OCI-LY7 (cell line): Measurements from ENCODE around the gene NRG2. TPM values are rescaled to one million over a fixed set of nuclear protein-coding genes. Genes with fewer than 3 reads are reported as not detected.

ENCODE experiments used
- BruUV-seq: library from RNA; stranded (reverse); fragments of 400-500 nt; replicated peaks from 2 replicates; lab custom pipeline; 2021; lab: Mats Ljungman, UMichigan
- CTCF ChIA-PET: fragments of 300-600 bp; sonication (Branson Sonifier 250); formaldehyde crosslinking; loops from one replicate; lab custom pipeline; 2022; ENCODE audit warnings: antibody characterized with exemption; ENCODE audit not compliant: unreplicated experiment; lab: Charles Lee
- POLR2A ChIA-PET: fragments of 300-600 bp; sonication (Branson Sonifier 250); formaldehyde crosslinking; loops from one replicate; lab custom pipeline; 2022; ENCODE audit warnings: antibody characterized with exemption; lab: Charles Lee
- DNase-seq: peaks from one replicate; pipeline ENCODE4 v3.0.0-alpha.2; 2015; ENCODE audit warnings: low spot score
- H2AFZ ChIP-seq: fragments of 200-600 bp; sonication (generic), shearing (Covaris generic); 2 replicates; pipeline ENCODE4 v1.6.1; 2014; ENCODE audit warnings: mild to moderate bottlenecking, antibody characterized with exemption, low read length, moderate library complexity
- H3K27ac ChIP-seq: fragments of 200-600 bp; sonication (generic); 2 replicates; pipeline ENCODE4 v1.5.1; 2014; ENCODE audit warnings: mixed run types, low read depth, mild to moderate bottlenecking, moderate library complexity, low read length, inconsistent platforms; ENCODE audit not compliant: poor library complexity, severe bottlenecking
- H3K36me3 ChIP-seq: fragments of 200-600 bp; sonication (generic); 2 replicates; pipeline ENCODE4 v1.6.1; 2014; ENCODE audit warnings: mild to moderate bottlenecking, antibody characterized with exemption, low read length, moderate library complexity, mixed read lengths; ENCODE audit not compliant: insufficient read depth
- H3K4me1 ChIP-seq: fragments of 200-600 bp; sonication (generic); 2 replicates; pipeline ENCODE4 v1.5.1; 2014; ENCODE audit warnings: mild to moderate bottlenecking, low read length; ENCODE audit not compliant: insufficient read depth, poor library complexity, severe bottlenecking
- H3K4me2 ChIP-seq: fragments of 200-600 bp; sonication (generic); 2 replicates; pipeline ENCODE4 v1.6.1; 2014; ENCODE audit warnings: mild to moderate bottlenecking, low read length
- H3K4me3 ChIP-seq: fragments of 200-600 bp; sonication (generic); 2 replicates; pipeline ENCODE4 v1.5.1; 2014; ENCODE audit warnings: mild to moderate bottlenecking, low read depth, low read length; ENCODE audit not compliant: poor library complexity, severe bottlenecking
- H3K79me2 ChIP-seq: fragments of 200-600 bp; sonication (generic); 2 replicates; pipeline ENCODE4 v1.6.1; 2016; ENCODE audit warnings: low read depth, mild to moderate bottlenecking, low read length, moderate library complexity, mixed read lengths; ENCODE audit not compliant: insufficient read depth
- H3K9me2 ChIP-seq: fragments of 200-600 bp; sonication (generic); 2 replicates; pipeline ENCODE4 v1.6.1; 2016; ENCODE audit warnings: mild to moderate bottlenecking, low read length, mixed read lengths; ENCODE audit not compliant: insufficient read depth
- H3K9me3 ChIP-seq: fragments of 200-600 bp; sonication (generic); 2 replicates; pipeline ENCODE4 v1.6.1; 2014; ENCODE audit warnings: mild to moderate bottlenecking, mixed run types, low read length, mixed read lengths
- H4K20me1 ChIP-seq: fragments of 200-600 bp; sonication (generic); 2 replicates; pipeline ENCODE4 v1.6.1; 2014; ENCODE audit warnings: mild to moderate bottlenecking, antibody characterized with exemption, low read length, moderate library complexity, mixed read lengths; ENCODE audit not compliant: insufficient read depth
- EZH2phosphoT487 ChIP-seq: fragments of 200-600 bp; sonication (generic); IDR thresholded peaks from 2 replicates; pipeline ENCODE4 v1.6.1; 2018; ENCODE audit warnings: low read depth, borderline replicate concordance, mild to moderate bottlenecking, mixed run types, antibody characterized with exemption, low read length, moderate library complexity, mixed read lengths
- intact Hi-C: fragments of 100-400 bp; cut with micrococcal nuclease; formaldehyde crosslinking; loops from one replicate; pipeline ENCODE4 v1.10.0; 2022; ENCODE audit not compliant: unreplicated experiment
- total RNA-seq, 2 experiments: library from RNA; depleted of rRNA in 1 of 2; stranded (reverse); fragments of >200 nt in 1 of 2; shearing (Covaris generic) in 1 of 2; gene quantifications; 2 replicates each; pipeline ENCODE4 v1.2.3, GENCODE V29; 2014 to 2022
- TF ChIP-seq, protein P1 (sequence below): fragments of 200-600 bp; sonication (generic); conservative IDR thresholded peaks from 2 replicates; pipeline ENCODE4 v1.5.1; 2014; ENCODE audit warnings: mild to moderate bottlenecking, antibody characterized with exemption, low read length, moderate library complexity, mixed read lengths

NRG2 gene
- total RNA-seq, 2 experiments from 2014 or later: 1.7 TPM; not detected in 1

DNA sequence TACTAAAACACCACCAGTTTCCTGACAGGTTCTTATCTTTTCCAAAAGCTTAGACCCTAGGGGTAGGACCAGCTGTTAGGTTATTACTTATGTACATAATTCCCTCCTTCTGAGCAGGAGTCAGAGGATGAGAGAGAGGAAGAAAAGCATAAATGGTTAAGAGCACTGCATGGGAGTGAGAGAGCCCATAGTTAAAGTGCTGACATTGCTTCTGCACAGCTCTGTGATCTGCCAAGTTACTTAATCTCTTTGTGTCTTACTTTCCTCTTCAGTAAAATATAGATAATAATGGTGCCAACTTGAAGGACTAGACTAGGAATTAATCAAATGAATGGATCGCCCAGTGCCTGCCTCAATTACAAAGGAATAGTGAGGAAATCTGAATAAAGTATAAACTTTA, 66.4 kb downstream of the NRG2 start:
- intact Hi-C loops: no loop called here
- Histone ChIP-seq H3K79me2 (no peaks in the 10 kb centered on the region), H4K20me1 (no peaks in the 10 kb centered on the region), H3K4me1 (no peaks in the 10 kb centered on the region), H3K9me3 (no peaks in the 10 kb centered on the region), H3K27ac (no peak overlapping the region), H3K4me3 (no peak overlapping the region), H3K9me2 (no peaks in the 10 kb centered on the region), H2AFZ (no peak overlapping the region), H3K36me3 (no peaks in the 10 kb centered on the region), H3K4me2 (no peak overlapping the region)
- no peak for DNase-seq
- TF ChIP-seq EZH2phosphoT487: no peak
- TF ChIP-seq, protein P1, sequence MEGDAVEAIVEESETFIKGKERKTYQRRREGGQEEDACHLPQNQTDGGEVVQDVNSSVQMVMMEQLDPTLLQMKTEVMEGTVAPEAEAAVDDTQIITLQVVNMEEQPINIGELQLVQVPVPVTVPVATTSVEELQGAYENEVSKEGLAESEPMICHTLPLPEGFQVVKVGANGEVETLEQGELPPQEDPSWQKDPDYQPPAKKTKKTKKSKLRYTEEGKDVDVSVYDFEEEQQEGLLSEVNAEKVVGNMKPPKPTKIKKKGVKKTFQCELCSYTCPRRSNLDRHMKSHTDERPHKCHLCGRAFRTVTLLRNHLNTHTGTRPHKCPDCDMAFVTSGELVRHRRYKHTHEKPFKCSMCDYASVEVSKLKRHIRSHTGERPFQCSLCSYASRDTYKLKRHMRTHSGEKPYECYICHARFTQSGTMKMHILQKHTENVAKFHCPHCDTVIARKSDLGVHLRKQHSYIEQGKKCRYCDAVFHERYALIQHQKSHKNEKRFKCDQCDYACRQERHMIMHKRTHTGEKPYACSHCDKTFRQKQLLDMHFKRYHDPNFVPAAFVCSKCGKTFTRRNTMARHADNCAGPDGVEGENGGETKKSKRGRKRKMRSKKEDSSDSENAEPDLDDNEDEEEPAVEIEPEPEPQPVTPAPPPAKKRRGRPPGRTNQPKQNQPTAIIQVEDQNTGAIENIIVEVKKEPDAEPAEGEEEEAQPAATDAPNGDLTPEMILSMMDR: no peak
- no TSS peak for BruUV-seq
- POLR2A ChIA-PET: no interaction called here
- CTCF ChIA-PET: no interaction called here

DNA sequence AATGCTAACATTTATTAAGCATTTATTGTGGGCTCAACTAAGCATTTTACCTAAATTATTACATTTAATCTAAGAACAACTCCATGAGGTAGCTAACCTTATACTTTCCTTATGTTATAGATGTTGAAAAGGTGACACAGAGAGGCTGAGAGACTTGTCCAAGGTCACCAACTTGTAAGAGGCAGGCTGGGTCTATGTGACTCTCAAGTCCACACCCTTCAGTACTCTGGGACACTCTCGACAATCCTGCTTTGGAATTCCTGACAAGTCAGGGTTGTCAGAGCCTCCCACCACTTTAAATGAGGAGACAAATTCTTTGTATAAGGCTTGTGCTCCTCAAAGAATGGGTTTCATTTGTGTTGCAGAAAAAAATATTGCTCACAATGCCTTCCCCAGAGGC, 67.2 kb downstream of the NRG2 start:
- Histone ChIP-seq H3K4me1 (no peaks in the 10 kb centered on the region), H2AFZ (no peak overlapping the region), H3K9me3 (no peaks in the 10 kb centered on the region), H3K79me2 (no peaks in the 10 kb centered on the region), H3K9me2 (no peaks in the 10 kb centered on the region), H3K27ac (no peak overlapping the region), H4K20me1 (no peaks in the 10 kb centered on the region), H3K36me3 (no peaks in the 10 kb centered on the region), H3K4me3 (no peak overlapping the region), H3K4me2 (no peak overlapping the region)
- BruUV-seq: no TSS peak
- CTCF ChIA-PET: no interaction called here
- intact Hi-C loops: no loop called here
- POLR2A ChIA-PET: no interaction called here
- no peak for DNase-seq
- TF ChIP-seq, protein P1: no peak
- TF ChIP-seq EZH2phosphoT487: no peak

DNA sequence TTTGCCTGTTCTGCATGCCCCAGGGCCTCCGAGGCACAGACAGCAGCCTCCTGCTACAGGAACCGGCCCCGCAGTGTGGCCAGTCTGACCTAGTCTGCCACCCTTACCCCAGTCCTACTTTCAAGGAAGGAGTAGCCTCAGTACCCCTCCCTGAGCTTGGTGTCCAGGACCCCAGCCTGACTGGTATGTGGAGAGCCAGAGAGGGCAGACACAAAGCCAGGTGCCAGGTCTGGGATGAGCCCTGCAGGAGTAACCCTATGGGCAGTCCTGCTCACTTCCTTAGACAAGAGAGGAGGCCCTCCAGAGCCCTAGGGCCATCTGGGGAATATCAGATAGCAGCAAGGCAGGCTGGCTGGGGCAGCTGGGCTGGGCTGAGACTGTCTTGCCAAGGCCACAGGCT, 67.8 kb downstream of the NRG2 start:
- no peak for DNase-seq
- no peak overlapping the region for H3K4me2 ChIP-seq
- H3K4me1 ChIP-seq: no peaks in the 10 kb centered on the region
- no peaks in the 10 kb centered on the region for H3K9me3 ChIP-seq
- H3K27ac ChIP-seq: no peak overlapping the region
- no peaks in the 10 kb centered on the region for H3K79me2 ChIP-seq
- no peaks in the 10 kb centered on the region for H3K9me2 ChIP-seq
- H3K36me3 ChIP-seq: no peaks in the 10 kb centered on the region
- no TSS peak for BruUV-seq
- intact Hi-C loops: no loop called here
- CTCF ChIA-PET: interaction anchor here (0.5 kb wide), 1 partner anchor 214 kb away, joined by 16 read pairs; no protein-coding TSS in a partner anchor
- H2AFZ ChIP-seq: no peak overlapping the region
- H4K20me1 ChIP-seq: no peaks in the 10 kb centered on the region
- H3K4me3 ChIP-seq: no peak overlapping the region
- no peak for TF ChIP-seq EZH2phosphoT487
- TF ChIP-seq, protein P1: no peak
- POLR2A ChIA-PET: no interaction called here
